Gastroesophageal sphincter (tissue), 4 donors: ENCODE measurements around the gene PBOV1. TPM values are rescaled to one million over a fixed set of nuclear protein-coding genes. Genes with fewer than 3 reads are reported as not detected.

ENCODE experiments used
- ATAC-seq: fragments of 150-250 bp; one replicate; pipeline ENCODE4 v1.9.1; 2016; ENCODE audit warnings: mild to moderate bottlenecking, moderate library complexity
- H3K27ac ChIP-seq, 4 donors: fragments of 200-600 bp; sonication (generic) in 3 of 4; 1 replicate in 3 of 4; 2 replicates in 1 of 4; pipeline ENCODE4 v1.5.1; 2016 to 2019
- H3K27me3 ChIP-seq: fragments of 200-600 bp; sonication (generic); one replicate; pipeline ENCODE4 v1.5.1; 2019
- H3K36me3 ChIP-seq, 2 donors: fragments of 200-600 bp; sonication (generic); one replicate each; pipeline ENCODE4 v1.5.1; 2019; ENCODE audit warnings: control low read depth in 1 of 2
- H3K4me1 ChIP-seq, 3 donors: fragments of 200-600 bp; sonication (generic); 1 replicate in 2 of 3; 2 replicates in 1 of 3; pipeline ENCODE4 v1.5.1; 2016 to 2019; ENCODE audit warnings: control low read depth in 2 of 3
- H3K4me3 ChIP-seq, 2 donors: fragments of 200-600 bp; sonication (generic); one replicate each; pipeline ENCODE4 v1.5.1; 2019; ENCODE audit warnings: mild to moderate bottlenecking in 1 of 2, moderate library complexity in 1 of 2
- H3K9me3 ChIP-seq, 3 donors: fragments of 200-600 bp; sonication (generic); one replicate each; pipeline ENCODE4 v1.5.1; 2017 to 2019; ENCODE audit warnings: control low read depth in 2 of 3
- EP300 ChIP-seq: sonication (generic); formaldehyde crosslinking; IDR thresholded peaks from one replicate; pipeline ENCODE4 v1.6.1; 2017; ENCODE audit warnings: antibody characterized with exemption, mild to moderate bottlenecking
- POLR2A ChIP-seq, 2 donors: fragments of 450-650 bp; IDR thresholded peaks; one replicate each; pipeline ENCODE4 v1.6.1; 2017; ENCODE audit warnings: antibody characterized with exemption in 2 of 2, mild to moderate bottlenecking in 2 of 2, moderate library complexity in 1 of 2
- POLR2AphosphoS5 ChIP-seq: sonication (generic); formaldehyde crosslinking; IDR thresholded peaks from one replicate; pipeline ENCODE4 v1.6.1; 2017; ENCODE audit warnings: antibody characterized with exemption
- WGBS, 2 donors: methylation state at CpG; one replicate each; pipeline ENCODE4 v1.1.5; 2018; ENCODE audit warnings: low coverage in 1 of 2; 5-methylcytosine and 5-hydroxymethylcytosine counted together
- total RNA-seq, 4 donors: library from RNA; depleted of rRNA; stranded (reverse); fragments of >200 nt; gene quantifications; one replicate each; pipeline ENCODE4 v1.1.0, GENCODE V29; 2016
- TF ChIP-seq, protein P1 (sequence below), 4 experiments: fragments of 200-600 bp in 2 of 4; fragments of 450-650 bp in 2 of 4; sonication (generic) in 1 of 4; IDR thresholded peaks; one replicate each; pipeline ENCODE4 v1.5.1; 2017 to 2019; ENCODE audit warnings: antibody characterized with exemption in 4 of 4, mild to moderate bottlenecking in 2 of 4, moderate library complexity in 2 of 4

The PBOV1 gene
- total RNA-seq, 4 donors from 2014 or later, result not detected

DNA sequence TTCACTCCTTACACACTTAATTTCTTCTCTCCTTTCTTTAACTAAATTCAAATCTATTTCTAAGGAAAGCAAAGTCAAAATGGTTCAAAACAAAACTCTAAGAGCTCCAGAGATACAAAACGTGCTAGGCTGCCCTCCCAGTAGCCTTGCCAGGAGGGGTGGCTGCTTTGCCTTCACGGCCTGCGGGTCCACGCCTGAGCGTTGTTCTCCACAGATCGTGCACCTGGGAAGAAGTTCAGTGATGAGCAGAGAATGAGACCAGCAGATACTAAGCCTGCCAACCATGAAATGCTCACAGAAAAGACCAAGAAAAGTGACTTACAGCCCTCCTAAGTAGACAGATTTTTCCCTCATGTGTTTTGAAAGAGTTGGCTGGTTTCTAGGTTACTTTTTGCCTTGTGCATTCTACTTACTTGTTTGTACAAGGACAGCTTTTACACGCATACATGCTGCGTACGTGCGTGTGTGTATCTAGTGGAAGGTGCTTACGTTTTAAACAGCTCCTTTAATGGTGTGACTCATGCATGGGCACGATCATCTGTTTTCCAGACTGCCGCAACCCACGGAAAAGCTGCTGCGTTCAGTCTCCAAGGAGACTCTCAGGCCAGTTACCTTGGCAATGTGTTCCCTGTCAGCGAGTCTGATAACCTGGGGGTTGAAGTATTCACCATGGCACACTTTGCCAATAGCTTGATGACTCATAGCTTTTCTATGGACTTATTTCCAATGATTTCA is 32.4 kb upstream of the PBOV1 start:
- peak overlapping the region in 1 of 2 donors; percentile 14 for H3K4me3 ChIP-seq
- WGBS, 2 donors, result 25 to 44% methylated on average over 11 to 12 of the region's 16 CpGs
- H3K36me3 ChIP-seq, result no peaks in the 10 kb centered on the region
- H3K4me1 ChIP-seq, result no peaks in the 10 kb centered on the region
- ATAC-seq, result no peak
- TF ChIP-seq POLR2AphosphoS5, result peak; percentile 6
- TF ChIP-seq POLR2A (IDR thresholded peaks at IDR 0.05), result no peak
- peak overlapping the region in 1 of 4 donors; percentile 16 for H3K27ac ChIP-seq
- H3K27me3 ChIP-seq, result no peaks in the 10 kb centered on the region
- no peaks in the 10 kb centered on the region for H3K9me3 ChIP-seq

DNA sequence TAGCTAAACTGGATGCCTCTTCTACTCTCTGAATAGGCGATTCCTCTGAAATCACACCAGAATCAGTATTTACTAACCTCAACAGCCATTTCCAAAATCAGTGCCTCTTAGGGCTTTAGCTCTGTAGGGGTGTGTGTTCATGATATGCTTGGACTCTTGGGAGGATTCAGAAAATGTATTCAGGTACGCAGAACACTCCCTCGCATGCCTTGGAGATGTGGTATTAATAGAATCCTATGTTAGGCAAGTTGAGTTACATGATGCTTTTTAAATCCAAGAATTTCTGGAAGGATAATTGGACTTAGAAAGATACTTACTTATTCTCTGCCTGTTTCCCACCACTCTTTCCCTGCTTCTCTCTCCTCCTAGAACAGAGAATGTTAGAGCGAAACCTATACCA is 31.8 kb upstream of the PBOV1 start:
- no peak for ATAC-seq
- no peak overlapping the region for H3K4me3 ChIP-seq
- no peaks in the 10 kb centered on the region for H3K9me3 ChIP-seq
- TF ChIP-seq, protein P1, sequence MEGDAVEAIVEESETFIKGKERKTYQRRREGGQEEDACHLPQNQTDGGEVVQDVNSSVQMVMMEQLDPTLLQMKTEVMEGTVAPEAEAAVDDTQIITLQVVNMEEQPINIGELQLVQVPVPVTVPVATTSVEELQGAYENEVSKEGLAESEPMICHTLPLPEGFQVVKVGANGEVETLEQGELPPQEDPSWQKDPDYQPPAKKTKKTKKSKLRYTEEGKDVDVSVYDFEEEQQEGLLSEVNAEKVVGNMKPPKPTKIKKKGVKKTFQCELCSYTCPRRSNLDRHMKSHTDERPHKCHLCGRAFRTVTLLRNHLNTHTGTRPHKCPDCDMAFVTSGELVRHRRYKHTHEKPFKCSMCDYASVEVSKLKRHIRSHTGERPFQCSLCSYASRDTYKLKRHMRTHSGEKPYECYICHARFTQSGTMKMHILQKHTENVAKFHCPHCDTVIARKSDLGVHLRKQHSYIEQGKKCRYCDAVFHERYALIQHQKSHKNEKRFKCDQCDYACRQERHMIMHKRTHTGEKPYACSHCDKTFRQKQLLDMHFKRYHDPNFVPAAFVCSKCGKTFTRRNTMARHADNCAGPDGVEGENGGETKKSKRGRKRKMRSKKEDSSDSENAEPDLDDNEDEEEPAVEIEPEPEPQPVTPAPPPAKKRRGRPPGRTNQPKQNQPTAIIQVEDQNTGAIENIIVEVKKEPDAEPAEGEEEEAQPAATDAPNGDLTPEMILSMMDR (IDR thresholded peaks at IDR 0.05), result no peak
- no peak for TF ChIP-seq POLR2A (IDR thresholded peaks at IDR 0.05)
- H3K27ac ChIP-seq, result no peak overlapping the region
- whole genome bisulfite sequencing, 2 donors, result 86 to 87% methylated on average over 2 to 4 of the region's 4 CpGs
- no peaks in the 10 kb centered on the region for H3K4me1 ChIP-seq
- no peaks in the 10 kb centered on the region for H3K36me3 ChIP-seq
- H3K27me3 ChIP-seq, result no peaks in the 10 kb centered on the region

DNA sequence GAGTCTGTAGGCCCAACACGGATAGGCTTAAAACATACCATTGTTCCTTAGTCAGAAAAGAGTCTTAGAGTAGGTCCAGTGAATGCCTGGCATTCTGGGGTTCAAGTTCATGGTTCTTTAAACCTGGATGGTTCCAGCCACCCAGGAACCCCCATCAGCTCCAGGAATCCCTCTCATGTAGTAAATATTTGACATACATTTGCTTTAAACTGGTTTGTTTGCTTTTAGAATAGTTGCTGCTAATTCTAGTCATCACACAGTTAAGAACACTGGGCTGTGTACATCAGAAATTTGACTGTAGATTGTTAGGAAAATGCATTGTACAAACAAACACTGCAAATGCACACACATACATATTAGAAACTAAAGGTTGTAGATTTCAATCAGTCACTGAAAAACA is 30.6 kb upstream of the PBOV1 start:
- H3K4me1 ChIP-seq, result no peaks in the 10 kb centered on the region
- TF ChIP-seq EP300 (no peak), POLR2AphosphoS5 (no peak), POLR2A (IDR thresholded peaks at IDR 0.05) (no peak)
- TF ChIP-seq, protein P1 (IDR thresholded peaks at IDR 0.05), result no peak
- H3K36me3 ChIP-seq, result no peaks in the 10 kb centered on the region
- 83 to 100% methylated on average over 1 of the region's 1 CpG for WGBS, 2 donors
- H3K4me3 ChIP-seq, result no peak overlapping the region
- H3K27ac ChIP-seq, result no peak overlapping the region
- H3K9me3 ChIP-seq, result no peaks in the 10 kb centered on the region
- H3K27me3 ChIP-seq, result no peaks in the 10 kb centered on the region
- no peak for ATAC-seq

DNA sequence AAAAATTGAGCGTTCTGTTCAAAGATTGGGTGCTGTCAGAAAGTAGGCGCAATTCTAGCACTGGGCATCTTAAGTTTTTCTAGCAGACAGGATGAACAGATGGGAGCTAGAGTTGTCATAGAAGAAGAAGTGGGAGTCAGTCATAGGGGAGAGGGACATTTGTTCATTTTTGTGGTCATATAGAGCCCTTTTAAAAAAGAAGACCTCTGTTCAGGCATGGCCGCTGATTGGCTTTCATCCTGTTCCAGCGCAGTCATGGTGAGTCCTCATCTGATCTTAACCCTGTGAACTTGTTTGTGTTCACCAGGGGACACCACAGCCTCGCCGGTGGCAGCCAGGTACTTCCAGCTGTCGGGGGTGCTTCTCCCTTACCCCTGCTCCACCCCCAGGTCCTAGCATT is 29.7 kb upstream of the PBOV1 start:
- no peak overlapping the region for H3K27ac ChIP-seq
- no peak for ATAC-seq
- H3K36me3 ChIP-seq, result no peaks in the 10 kb centered on the region
- H3K9me3 ChIP-seq, result no peaks in the 10 kb centered on the region
- H3K27me3 ChIP-seq, result no peaks in the 10 kb centered on the region
- no peaks in the 10 kb centered on the region for H3K4me1 ChIP-seq
- H3K4me3 ChIP-seq, result no peak overlapping the region
- 83 to 98% methylated on average over 5 to 7 of the region's 7 CpGs for WGBS, 2 donors
- TF ChIP-seq EP300 (no peak), POLR2AphosphoS5 (no peak), POLR2A (IDR thresholded peaks at IDR 0.05) (no peak)
- TF ChIP-seq, protein P1 (IDR thresholded peaks at IDR 0.05), result no peak

DNA sequence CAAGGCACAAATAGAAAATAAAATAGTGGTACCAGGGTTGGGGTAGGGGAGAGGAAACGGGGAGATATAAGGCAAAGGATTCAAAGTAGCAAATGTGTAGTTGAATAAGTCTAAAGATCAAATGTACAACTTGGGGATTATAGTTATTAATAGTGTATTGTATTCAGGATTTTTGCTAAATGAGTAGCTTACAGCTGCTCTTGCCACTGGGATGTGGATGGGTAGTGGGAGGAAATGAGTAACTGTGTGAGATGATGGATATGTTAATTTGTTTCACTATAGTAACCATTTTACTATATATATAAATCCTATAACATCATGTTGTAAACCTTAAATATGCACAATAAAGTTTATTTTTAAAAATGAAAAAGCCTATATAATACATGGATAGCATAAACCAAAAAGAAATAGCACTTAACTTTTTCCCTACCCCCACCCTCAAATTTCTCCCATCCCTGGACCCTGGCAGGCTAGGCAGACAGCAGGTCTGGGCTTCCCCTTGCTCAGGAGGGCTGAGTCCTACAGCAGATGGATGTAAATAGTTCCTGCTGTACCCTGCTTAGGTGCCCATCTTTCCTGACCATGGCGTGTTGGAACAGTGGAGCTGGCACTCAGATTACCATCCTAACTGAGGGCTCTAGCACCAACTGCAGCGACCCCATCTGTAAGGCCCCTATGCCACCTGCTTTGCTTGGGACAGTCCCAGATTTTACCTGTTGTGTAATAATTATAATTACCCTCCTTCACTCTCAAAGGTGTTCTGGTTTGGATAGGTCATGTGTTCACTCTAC is 28.6 kb upstream of the PBOV1 start:
- Histone ChIP-seq H3K36me3 (no peaks in the 10 kb centered on the region), H3K4me3 (no peak overlapping the region), H3K9me3 (no peaks in the 10 kb centered on the region), H3K27ac (no peak overlapping the region), H3K27me3 (no peaks in the 10 kb centered on the region), H3K4me1 (no peaks in the 10 kb centered on the region)
- no peak for ATAC-seq
- TF ChIP-seq POLR2A (IDR thresholded peaks at IDR 0.05) (no peak), EP300 (no peak), POLR2AphosphoS5 (no peak)
- TF ChIP-seq, protein P1 (IDR thresholded peaks at IDR 0.05), result no peak
- WGBS, 2 donors, result 90 to 92% methylated on average over 2 to 3 of the region's 3 CpGs
